HG03521 (cell line): ENCODE results near the gene AMDHD1.
"Not testable (repeated sequence)": the region's sequence is repeated elsewhere in the genome, so short reads cannot be mapped to it uniquely, and the experiment has no call there.

Experiments used
- ATAC-seq: cut with Tn5 transposase; IDR thresholded peaks from one replicate; pipeline ENCODE4 v1.9.1; 2021; ENCODE audit warnings: mild to moderate bottlenecking, moderate library complexity; ENCODE audit not compliant: unreplicated experiment

Gene AMDHD1

DNA sequence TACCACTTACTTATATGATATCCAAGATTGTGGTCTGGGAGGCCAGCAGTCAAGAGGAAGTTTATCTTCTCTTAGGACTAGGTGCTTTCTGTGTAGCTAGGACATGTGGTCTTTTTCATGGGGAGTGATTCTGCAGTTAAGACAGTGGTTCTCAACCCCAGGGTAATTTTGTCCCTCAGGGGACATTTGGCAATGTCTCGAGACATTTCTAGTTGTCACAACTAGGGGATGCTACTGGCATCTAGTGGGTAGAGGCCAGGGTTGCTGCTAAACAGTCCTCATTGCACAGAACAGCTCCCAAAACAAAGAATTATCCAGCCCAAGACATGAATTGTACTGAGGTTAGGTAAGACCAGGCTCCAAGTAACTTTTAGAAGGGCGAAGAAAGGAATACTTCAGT, 20.0 kb downstream of the AMDHD1 start:
- no peak for ATAC-seq

DNA sequence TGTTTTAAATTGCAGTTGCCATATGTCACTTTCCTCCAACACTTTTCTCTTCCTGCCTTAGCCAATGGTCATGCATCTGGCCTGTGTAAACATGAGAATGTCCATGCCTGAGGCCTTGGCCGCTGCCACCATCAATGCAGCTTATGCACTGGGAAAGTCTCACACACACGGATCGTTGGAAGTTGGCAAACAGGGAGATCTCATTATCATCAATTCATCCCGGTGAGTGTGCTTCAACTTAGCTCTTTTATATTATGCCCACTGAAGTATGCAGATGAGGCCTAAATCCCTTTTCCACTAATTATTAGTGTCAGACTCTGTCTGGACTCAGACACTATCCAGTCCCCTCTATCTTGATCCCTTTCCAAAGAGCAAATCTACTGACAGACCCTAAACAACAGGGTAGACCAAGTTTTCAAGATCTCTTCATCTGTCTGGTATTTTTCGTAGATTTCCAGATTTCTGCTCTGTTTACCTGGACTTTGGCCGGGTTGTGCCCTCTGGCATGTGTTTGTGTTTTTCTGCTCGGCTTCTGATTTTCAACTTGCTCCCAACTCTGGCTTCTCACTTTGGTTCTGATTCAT, 23.2 kb downstream of the AMDHD1 start:
- no peak for ATAC-seq

DNA sequence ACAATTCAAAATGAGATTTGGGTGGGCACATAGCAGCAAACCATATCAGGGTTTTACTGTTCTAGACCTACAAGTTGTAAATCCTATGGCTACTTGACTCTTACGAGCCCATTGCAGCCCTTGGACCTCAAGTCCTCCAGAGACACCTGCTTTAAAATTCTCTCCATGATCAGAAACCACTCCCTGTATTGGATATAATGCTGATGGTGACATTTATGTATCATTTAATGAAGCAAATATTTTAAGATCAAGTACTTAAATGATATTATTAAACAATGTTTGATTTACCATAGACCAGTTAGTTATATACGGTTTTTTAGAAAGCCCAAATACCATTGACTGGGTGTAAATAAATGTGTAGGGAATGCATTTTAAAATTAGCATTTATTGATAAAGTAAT, 24.2 kb downstream of the AMDHD1 start:
- no peak for ATAC-seq

DNA sequence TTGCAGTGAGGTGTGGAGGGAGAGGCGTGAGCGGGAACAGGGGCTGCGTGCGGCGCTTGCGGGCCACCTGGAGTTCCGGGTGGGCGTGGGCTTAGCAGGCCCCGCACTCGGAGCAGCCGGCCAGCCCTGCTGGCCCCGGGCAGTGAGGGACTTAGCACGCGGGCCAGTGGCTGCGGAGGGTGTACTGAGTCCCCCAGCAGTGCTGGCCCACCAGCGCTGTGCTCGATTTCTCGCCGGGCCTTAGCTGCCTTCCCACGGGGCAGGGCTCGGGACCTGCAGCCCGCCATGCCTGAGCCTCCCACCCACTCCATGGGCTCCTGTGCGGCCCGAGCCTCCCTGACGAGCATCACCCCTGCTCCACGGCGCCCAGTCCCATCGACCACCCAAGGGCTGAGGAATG, 26.0 kb downstream of the AMDHD1 start:
- ATAC-seq, result not testable (repeated sequence)

DNA sequence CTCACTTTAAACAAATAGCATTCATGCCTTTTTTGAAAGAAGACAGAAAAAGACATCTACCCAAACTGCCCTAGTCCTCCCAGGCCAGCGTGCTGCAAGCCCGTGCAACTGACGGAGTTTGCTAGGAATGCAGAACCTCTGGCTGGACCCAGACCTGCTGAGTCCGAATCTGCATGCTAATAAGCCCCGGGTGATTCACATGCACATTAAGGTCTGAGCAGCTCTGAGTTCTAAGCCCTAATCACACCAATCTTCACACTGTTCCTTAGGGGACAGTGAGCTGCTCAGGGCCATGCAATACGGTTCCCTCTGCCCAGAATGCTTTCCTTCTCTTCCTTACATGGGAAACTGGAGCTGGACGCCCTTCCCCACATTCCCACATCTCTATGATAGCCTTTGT, 27.8 kb downstream of the AMDHD1 start:
- ATAC-seq, result no peak

DNA sequence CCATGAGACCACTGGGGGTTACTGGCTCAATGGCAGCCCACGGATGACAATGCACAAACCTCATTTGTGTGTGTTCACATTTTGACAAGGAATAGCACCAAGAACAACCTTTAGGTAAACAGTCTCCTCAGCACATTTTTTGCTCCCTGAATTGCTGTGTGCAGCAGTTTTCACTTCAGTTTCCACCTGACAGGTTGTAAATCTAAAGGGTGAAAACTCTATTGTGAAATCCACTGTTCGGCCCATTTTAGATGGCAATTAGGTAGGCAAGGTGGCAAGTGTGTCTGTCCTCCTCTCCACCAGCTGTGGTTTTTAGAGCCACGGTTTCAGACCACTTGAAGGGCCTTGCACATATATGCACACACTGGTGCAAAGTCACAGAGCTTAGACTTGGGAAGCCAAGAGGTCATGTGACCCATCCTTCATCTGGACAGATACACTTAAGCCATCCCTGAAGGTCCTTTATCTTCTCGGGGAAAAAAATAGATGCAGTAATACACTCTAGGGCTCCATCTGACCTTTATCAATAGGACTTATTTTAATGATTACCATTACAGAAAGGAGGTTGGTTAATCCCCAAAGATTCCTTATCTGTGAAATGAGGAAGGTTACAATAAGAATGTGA, 29.8 kb downstream of the AMDHD1 start:
- ATAC-seq, result no peak

DNA sequence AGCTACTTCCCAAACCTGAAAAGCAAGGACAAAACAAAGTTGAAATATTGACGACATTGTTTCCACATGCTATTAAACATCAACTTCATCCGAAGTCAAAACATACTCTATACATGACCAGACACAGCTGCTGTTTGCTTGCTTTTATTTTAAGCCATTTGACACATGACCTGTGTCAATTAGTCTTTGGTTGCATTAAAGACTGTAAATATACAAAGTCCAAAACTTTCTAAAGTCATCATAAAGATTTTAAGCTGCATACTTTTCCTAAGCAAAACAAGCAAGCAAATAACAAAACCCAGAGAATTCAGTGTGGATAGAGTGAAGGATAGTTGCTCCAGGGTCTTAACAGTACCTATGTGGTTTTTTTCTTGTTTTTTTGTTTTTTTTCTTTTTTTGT, 31.2 kb downstream of the AMDHD1 start:
- ATAC-seq, result no peak

DNA sequence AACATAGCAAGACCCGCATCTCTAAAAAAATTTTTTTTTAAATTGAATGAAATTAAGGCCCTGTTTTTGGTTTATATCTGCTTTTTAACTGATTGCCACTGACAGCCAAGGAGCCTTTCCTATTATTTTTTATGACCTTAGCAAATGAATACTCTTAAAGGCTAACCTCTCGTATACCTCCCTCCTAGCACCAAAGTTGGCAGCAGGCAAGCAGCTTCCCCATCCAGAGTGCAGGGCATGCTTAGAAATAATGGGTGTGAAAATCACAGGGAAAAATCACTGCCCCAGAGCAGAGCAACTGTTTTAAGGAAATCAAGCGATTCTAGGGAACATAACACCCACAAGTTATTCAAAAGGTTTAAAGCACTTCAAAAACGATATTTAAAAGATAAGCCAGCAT, 32.4 kb downstream of the AMDHD1 start:
- no peak for ATAC-seq

DNA sequence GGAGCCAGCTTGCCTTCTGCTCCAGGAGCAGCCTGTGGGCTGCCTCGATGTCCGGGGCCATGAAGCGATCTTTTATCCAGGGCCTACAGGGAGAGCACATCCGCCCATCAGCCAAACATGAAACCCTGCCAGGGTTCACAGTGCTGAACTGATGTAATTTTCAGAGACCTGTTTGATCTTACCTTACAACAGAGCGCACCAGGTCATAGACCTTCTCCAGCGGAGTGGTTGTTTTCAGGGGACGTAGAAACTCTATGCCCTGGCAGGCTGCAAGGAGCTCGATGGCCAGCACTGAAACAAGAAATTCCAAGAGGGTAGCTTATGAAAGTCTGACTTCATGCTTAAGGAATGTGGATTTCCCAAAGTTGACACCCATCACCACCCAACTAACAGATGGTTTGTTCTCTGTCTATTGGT, 33.3 kb downstream of the AMDHD1 start:
- ATAC-seq, result no peak

DNA sequence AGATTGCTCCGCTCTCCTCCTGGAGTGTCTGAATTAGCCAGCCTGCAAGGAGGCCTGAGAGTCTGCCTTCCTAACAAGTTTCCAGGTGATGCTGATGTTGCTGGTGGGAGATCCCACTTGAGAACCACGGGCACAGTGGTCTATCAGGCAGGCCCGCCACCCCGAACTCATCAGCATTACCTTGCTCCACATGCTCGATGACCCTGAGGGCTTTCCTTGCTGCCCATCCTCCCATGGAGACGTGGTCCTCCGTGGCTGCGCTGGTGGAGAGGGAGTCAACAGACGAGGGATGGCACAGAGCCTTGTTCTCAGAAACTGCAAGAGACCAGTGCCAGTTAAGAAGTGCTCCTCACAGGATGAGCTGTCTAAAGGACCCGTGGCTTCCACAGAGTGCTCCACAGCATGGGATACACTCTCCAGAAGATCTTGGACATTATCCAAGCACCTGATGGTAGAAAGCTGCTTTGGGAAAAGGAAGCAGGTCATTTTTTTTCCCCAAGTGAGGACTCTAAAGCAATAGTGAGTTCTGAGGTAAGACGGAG, 34.7 kb downstream of the AMDHD1 start:
- ATAC-seq, result no peak

DNA sequence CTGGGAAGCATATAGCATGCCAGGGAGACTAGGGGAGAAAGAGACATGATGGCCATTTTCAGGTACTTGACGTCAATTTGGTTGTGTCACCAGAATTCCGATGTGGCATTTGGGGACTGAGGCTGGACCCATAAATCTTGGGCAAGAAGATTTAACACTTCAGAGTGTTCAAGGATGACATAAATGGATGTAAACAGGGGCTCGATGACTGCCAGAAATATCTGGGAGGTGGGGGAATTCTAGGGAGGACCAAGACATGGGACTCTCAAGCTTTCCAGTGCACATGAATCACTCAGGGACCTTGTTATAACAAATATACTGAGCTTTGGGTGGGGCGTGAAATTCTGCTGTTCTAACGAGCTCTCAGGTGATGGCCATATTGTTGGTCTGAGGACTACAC, 35.2 kb downstream of the AMDHD1 start:
- no peak for ATAC-seq

DNA sequence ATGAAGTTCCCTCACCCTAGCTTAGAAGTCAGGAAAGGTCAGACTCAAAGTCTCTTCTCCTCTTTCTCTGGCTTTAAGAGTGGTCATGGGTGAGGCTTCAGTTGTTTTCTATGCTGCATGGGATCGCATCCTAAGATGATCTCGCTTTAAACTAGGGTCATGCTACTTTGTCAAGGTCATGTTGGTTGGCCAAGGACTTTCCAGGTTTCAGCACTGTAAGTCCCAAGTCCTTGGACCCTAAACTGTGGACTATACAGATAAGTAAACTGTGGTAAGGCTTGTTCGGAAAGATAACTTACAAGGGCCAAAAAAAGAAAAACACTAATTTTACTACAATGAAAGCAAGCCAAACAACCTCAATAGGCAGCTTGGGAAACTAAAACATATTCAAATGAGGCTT, 35.6 kb downstream of the AMDHD1 start:
- ATAC-seq, result no peak

DNA sequence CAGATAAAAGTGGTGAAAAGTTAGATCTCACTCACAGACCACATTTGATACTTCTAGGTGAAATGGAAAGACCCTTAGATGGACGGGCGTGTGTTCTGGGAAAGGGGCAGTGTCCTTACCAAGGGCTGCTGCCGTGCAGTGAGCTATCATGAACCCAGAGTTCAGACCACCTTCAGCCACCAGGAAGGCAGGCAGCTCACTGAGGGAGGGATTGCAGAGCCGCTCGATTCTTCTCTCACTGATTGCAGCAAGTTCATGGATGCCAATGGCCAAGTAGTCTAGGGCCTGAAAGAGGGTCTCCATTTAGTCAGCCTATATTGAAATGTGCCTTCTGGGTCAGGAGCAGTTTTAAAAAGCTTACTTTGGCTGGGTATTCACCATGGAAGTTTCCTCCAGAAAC, 37.3 kb downstream of the AMDHD1 start:
- no peak for ATAC-seq

DNA sequence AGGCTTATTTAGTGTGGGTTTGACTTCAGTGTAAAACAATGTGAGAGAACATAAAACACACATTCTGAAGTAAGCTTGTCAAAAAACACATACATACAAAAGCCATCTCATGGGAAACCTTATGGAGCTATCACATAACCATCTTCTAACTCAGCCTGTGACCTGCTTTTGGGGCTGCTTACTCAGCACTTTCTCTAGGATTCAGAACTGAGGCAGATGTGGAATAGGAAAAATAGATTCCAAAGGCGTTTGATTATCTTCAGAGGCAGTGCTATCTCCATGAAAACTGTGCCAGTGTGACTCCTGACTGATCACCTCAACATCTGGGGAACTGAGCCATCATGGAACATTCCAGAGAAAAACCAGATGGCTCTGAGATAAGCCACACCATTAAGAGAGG, 39.5 kb downstream of the AMDHD1 start:
- no peak for ATAC-seq

DNA sequence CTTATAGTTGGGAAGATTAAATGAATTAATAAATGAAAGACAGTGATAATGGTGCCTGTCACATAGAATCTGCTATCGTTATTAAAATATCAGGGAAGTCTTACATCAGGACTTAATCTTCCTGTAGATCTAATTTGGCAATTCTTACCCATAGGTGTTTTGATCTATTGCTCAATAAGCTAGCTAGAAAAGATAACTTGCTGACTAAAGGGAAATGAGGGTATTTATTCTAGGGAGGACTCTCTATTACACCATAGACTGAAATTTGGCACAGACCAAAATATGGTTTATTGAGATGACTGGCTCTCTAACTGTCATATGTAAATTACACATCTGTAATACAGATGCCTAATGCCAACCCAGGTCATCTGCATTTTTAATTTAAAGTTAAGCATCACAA, 41.6 kb downstream of the AMDHD1 start:
- no peak for ATAC-seq

DNA sequence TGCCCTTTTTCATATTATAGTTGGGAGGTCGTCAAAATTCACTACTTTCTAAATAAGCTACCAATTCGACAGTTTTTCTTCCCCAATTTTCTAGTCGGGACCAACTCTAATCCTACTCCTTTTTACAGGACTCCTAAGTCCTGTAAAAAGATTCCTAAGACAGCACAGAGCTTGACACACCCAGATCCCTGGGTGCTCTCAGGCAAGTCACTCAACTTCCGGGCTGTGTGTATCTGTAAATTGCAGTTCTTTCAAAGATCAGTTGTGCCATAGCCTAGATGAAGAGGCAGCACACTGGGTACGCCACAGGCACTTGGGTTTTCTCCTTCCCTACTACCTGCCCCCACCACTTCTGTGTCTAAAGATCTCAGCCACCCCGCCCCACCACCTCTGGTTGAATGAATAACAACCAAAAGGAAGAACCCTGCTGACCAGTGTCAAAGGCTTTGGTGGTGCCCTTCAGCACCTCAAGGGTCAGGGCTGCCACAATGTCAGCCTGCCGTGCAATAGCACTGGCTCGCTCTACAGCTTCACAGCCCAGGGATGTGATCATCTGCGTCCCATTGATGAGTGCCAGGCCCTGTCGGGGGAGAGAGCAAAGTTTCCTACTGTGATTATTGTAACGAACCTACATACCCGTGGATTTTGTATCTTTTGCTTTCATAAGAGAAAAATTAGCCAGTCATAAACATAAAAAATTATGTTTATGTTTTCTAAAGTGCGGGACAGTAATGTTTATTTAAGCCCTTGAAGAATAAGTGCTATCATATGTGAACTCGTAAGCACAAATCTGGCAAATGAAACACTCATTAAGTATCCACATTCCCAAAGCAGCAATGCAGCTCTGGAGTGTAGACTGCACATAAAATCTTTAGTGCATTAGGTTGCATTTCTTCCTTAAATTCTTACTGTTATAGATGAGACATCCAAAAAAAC, 43.8 kb downstream of the AMDHD1 start:
- no peak for ATAC-seq

DNA sequence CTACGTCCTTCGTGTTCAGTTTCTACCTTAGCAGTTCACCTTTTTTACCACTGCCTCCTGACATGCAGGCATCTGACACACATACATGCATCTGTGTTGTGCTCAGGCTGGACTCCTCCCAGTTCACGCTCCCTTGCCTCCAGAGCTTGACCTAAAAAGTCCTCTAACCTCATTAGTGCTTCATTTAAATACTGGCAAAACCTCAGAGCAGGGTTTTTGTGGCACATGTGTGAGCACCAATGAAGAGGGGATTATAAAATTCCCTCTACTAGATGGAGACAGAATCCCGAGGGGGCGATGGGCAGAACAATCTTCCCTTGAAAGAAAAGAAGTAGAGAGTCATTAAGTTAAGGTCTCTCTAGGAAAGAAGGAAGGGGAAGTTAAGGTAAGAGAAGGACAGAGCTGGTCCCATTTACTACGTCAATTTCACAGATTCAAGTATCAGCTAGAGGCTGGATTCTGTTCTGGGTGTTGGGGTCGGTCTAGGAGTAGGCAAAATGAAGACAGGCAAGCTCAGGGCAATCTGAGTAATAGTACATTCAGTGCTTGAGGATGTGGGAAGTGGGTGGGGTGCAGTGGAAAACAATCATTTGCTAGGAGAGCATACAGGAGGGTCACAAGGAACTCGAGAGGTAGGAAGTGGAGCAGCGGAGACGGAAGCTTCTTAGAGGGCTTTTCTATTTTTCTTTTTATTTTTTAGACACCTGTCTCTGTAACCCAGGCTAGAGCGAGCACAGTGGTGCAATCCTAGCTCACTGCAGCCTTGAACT, 45.6 kb downstream of the AMDHD1 start:
- no peak for ATAC-seq

DNA sequence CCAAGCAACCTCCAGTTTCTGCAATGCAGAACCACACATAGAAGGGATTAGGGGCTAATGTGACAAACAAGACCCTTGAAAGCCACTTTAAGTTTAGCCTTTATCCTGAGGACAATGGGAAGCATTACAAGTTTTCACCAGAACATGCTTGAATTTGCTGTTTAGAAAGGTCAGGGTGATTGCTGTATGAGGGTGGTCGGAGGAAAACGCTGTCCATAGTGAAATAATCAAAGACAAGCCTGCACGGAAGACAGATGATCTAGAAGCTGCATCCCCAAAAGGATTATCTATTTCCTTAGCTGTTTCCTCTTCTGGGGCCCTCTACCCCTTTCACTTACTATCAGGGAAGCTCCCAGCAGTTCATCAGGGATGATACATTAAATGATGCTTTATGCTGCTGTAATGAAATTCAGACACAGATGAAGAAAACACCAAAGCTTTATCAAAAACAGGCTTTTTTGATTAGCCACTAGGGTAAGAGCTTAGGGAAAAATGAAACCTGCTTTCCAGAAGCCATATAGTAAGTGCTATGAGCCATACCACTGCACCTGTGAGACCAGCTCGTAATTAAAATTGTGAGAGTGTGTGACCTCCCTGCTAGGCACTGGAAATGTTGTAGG, 46.5 kb downstream of the AMDHD1 start:
- no peak for ATAC-seq

DNA sequence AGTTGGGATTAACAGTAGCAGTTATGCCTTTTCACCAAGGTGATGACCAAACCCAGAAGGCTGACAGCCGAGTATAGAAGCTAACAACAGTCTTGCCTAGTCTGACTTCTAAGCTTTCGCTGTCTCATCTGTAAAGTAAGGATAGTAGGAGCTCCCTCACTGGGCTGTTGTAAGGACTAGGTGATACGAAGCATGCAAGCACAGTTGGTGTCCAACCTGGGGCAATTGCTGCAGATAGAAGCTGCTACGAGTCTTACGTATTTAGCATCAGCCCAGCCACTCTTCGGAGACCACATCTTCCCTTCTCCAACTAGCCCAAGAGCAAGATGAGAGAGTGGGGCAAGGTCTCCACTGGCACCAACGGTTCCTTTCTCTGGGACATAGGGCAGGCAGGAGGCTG, 47.0 kb downstream of the AMDHD1 start:
- ATAC-seq, result no peak

DNA sequence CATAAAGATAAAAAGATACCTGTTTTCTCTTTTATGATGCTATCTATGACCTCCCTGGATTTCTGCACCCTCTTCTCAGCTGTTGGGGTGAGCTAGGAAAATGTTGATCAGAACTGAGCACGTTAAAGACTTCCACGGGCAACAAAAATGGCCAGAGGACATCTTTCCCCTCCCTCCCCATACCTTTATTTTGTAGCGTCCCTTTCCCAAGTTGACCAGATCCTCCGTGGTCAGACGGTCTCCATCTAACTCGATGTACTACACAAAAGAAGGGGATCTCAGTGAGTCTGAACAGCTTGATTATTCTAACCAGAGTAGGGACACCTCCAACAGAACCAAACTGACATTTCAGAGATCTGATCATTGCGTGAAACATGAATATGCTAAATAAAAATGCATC, 50.8 kb downstream of the AMDHD1 start:
- no peak for ATAC-seq

DNA sequence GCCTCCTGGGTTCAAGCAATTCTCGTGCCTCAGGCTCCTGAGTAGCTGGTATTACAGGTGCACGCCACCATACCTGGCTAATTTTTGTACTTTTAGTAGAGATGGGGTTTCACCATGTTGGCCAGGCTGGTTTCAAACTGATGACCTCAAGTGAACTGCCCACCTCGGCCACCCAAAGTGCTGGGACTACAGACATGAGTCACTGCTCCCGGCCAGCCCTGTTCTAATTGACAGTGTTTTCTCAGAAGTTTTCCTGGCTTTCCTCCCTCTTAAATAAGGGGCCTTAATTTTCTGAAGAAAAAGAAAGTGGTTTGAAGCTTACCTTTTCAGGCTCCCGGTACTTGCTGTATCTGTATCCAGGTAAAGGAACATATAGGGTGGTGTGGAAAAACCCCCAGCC, 51.3 kb downstream of the AMDHD1 start:
- ATAC-seq, result no peak
